Activated naive CD4-positive, alpha-beta T cell treated with anti-CD3 and anti-CD28 coated beads, Interleukin-2, amount 10 ng/mL, durations not matched to agents 7 days and 5 days (primary cell): ENCODE data around the gene NCKIPSD.

Experiments used
- CTCF ChIA-PET: fragments of 350-600 bp; sonication (Branson Sonifier 250); formaldehyde crosslinking; loops from one replicate; lab custom pipeline; 2021; ENCODE audit warnings: antibody characterized with exemption; lab: Charles Lee
- DNase-seq: peaks from one replicate; pipeline ENCODE4 v3.0.0-alpha.2; 2020
- H3K27ac Mint-ChIP-seq: one replicate; pipeline ENCODE4 v1.8.0; 2021; ENCODE audit warnings: mild to moderate bottlenecking, moderate library complexity, mixed read lengths
- H3K27me3 Mint-ChIP-seq: one replicate; pipeline ENCODE4 v1.8.0; 2021; ENCODE audit warnings: mild to moderate bottlenecking, mixed read lengths
- H3K36me3 Mint-ChIP-seq: one replicate; pipeline ENCODE4 v1.8.0; 2021; ENCODE audit warnings: mixed read lengths
- H3K4me1 Mint-ChIP-seq: one replicate; pipeline ENCODE4 v1.8.0; 2021; ENCODE audit warnings: mixed read lengths
- H3K4me3 Mint-ChIP-seq: one replicate; pipeline ENCODE4 v1.8.0; 2021; ENCODE audit warnings: mild to moderate bottlenecking, moderate library complexity, mixed read lengths
- H3K9me3 Mint-ChIP-seq: one replicate; pipeline ENCODE4 v1.8.0; 2021; ENCODE audit warnings: mixed read lengths

Gene NCKIPSD

DNA sequence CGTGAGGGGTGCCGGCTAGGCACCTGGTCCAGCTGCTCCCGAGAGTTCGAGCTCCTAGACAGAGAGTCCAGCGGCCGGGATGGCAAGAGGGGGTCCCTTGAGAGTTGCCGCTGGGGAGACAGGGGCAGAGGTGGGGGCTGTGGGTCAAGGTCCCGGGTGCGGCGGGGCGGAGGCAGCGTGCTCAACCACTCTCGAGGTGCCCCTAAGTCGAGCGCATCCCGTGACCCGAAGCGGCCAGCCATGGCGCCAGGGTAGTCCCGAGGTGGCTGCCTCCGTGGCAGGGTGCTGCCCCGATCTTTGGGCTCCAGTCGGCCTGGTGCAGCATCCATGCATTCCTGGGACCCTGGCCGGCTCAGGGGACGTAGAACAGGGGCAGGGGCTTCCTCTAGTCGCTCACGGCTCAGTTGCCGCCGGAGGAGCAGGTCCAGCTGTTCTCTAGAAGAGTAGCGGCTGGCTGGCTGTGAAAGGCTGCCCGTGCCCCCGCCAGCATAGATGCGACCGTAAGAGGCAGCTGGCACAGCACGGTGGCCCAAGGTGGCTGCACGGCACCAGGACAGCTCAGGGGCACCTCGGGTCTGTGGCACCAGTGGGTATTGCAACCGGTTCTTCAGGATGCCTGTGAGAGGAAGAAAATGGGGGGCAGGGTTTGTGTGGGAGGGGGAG, 45.6 kb downstream of the NCKIPSD start:
- CTCF ChIA-PET: no interaction called here
- DNase-seq: no peak
- H3K9me3 Mint-ChIP-seq: no peaks in the 10 kb centered on the region
- peaks cover 3% of the 10 kb centered on the region for H3K27me3 Mint-ChIP-seq
- peaks cover 14% of the 10 kb centered on the region for H3K4me1 Mint-ChIP-seq
- no peaks in the 10 kb centered on the region for H3K36me3 Mint-ChIP-seq
- no peak overlapping the region for H3K4me3 Mint-ChIP-seq
- no peak overlapping the region for H3K27ac Mint-ChIP-seq

DNA sequence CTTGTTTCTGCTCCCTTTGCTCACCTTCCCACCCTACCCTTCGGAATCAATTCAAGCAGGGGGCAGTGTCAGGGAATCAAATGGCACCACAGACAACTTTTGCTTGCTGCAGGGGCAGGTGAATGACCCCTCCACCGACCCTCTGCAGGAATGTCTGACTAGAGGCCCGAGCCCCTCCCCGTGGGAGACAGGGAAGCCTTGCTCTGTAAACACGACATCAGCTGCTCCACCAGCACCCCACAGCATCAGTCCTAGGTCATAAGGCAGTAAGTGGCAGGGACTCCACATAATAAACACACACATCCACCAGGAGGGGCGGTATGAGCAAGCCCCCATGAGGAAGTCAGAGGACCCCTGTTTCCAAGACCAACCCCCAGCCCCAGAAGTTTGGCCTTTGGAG, 48.4 kb downstream of the NCKIPSD start:
- Mint-ChIP-seq H3K36me3 (peaks cover 6% of the 10 kb centered on the region), H3K4me1 (peaks cover 28% of the 10 kb centered on the region), H3K9me3 (no peaks in the 10 kb centered on the region), H3K27ac (no peak overlapping the region), H3K27me3 (peaks cover 3% of the 10 kb centered on the region), H3K4me3 (peak overlapping the region; percentile 48)
- CTCF ChIA-PET: no interaction called here
- DNase-seq: no peak

DNA sequence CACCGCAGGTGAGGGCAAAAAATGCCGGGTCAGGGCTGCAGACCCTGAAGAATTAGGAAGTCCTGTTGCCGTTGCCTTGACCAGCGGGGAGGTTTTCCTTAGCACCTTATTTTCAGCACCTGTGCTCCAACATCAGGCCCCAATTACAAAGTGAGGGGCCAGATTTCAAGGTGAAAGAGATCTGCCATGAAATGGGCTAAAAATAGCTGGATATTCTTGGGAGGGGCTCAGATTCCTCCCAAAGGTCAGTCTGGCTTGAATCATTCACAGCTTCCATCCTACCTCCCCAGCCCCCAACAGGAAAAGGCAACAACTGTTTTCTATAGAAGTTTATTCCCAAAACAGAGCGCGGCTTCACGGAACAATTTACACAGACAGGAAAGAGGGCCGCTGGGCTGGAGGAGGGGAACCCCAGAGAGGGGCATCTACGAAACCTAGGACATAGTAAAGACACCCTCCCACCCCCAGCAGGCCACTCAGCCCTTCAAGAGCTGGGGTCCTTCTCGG, 49.5 kb downstream of the NCKIPSD start:
- Mint-ChIP-seq H3K36me3 (peaks cover 9% of the 10 kb centered on the region), H3K27me3 (peaks cover 3% of the 10 kb centered on the region), H3K4me3 (peak overlapping the region; percentile 87), H3K9me3 (no peaks in the 10 kb centered on the region), H3K27ac (no peak overlapping the region), H3K4me1 (peaks cover 28% of the 10 kb centered on the region)
- no peak for DNase-seq
- CTCF ChIA-PET: interaction anchor here (0.9 to 2.8 kb wide), 12 partner anchors 9 to 235 kb away, joined by 3 to 17 read pairs (median 6); partner anchors contain the start of gene PFKFB4

DNA sequence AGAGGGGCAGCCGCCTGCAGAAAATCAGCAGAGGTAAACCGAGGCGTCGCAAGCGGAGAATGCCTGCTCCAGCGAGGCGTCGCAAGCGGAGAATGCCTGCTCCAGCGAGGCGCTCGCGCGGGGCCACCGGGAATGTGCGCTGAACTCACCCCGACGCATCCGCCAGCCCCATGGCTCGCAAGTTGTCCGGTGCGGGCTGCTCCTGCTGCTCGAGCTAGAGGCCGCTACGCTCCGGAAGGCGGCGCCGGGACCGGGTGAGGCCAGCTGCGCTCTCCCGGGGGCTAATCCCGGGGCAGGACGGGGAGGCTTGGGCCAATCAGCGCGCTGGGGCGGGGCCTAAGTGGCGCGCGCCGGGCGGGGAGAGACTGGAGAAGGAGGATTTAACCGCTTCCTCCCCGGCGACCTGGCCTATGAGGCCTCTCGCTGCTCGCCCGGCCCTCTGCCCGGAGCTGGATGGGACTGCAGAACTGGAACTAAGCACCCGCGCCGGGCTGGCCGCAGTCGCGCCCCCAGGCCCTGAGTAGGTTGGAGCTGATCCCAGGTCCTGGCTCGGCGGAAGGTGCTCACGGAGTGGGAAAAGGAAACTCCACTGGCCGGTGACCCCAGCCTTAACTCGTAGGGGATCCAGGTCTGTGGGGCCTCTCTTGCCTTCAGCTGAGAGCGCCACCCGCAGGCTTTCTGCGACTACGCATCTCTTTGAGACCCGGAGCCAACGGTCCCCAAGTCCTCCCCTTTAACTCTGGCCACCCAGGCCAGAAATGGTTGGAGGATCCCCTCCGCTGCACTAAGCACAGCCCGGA, 50.3 kb downstream of the NCKIPSD start, which contains the start of gene SLC26A6:
Gene SLC26A6 (minus strand): TSS at position 240 of the 800 bp plus-strand sequence. CDS start 68 bp downstream, at position 172.
- peak within 1 kb of the TSS; percentile 87 for H3K4me3 Mint-ChIP-seq
- H3K9me3 Mint-ChIP-seq: no peaks in the 10 kb centered on the region
- CTCF ChIA-PET: interaction anchor here (1.2 to 2.8 kb wide), 12 partner anchors 10 to 235 kb away, joined by 3 to 17 read pairs (median 6); partner anchors contain the start of genes PFKFB4 and UCN2
- peak; percentile 97 for DNase-seq
- peak within 1 kb of the TSS; percentile 87 for H3K27ac Mint-ChIP-seq
- H3K4me1 Mint-ChIP-seq: peaks cover 28% of the 10 kb centered on the region
- H3K36me3 Mint-ChIP-seq: peaks cover 12% of the 10 kb centered on the region
- peaks cover 3% of the 10 kb centered on the region for H3K27me3 Mint-ChIP-seq

DNA sequence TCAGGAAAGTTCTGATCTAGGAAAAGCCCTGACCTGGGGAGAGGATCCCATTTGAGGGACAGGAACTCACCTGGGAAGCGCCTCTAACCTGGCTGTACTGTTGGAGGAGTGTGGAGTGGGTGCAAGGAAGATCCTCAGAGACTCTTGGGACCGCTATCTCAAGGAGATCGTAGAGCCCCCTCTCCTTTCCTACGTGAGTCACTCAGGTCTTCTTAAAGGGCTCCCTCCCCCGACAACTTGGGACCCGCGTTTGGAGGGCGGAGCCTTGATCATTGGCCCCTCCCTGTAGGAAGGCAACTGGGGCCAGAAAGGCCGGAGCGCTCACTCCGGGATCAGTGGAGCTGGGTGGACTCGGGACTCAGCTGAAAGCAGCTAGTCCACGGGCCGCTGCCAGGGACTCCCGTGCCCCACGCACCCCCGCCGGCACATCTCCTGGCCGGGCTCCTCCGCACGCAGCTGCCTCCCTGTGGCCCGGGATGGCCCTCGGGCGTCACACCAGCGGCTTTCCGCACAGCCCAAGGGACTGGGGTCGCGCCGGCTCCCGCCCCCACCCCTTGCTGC, 51.0 kb downstream of the NCKIPSD start:
- peaks cover 28% of the 10 kb centered on the region for H3K4me1 Mint-ChIP-seq
- peaks cover 2% of the 10 kb centered on the region for H3K27me3 Mint-ChIP-seq
- no peak overlapping the region for H3K27ac Mint-ChIP-seq
- CTCF ChIA-PET: interaction anchor here (1.2 to 2.8 kb wide), 10 partner anchors 10 to 234 kb away, joined by 3 to 17 read pairs (median 8); partner anchors contain the start of genes PFKFB4 and UCN2
- peak; percentile 71 for DNase-seq
- H3K36me3 Mint-ChIP-seq: peaks cover 16% of the 10 kb centered on the region
- peak overlapping the region; percentile 87 for H3K4me3 Mint-ChIP-seq
- H3K9me3 Mint-ChIP-seq: no peaks in the 10 kb centered on the region

DNA sequence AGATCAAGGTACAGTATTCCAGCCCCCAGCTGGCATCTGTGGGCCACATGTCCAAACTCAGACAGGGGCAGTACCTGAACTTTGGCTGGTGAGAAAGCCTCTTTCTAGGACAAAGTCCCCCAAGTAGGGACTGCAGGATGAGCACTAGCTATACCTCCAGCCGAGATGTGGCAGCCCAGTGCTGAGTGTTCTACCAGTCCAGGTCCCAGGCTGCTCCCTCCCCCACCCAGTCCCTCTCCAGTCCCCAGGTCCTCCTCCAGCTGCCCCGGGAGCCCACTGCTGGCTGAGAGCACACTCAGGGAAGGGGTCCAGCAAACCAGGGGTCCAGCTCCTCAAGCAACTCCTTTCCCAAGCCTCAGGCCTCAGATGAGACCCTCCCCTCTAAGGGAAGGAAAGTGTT, 52.0 kb downstream of the NCKIPSD start:
- Mint-ChIP-seq H3K4me3 (peak overlapping the region; percentile 87), H3K4me1 (peaks cover 28% of the 10 kb centered on the region), H3K27me3 (no peaks in the 10 kb centered on the region), H3K27ac (no peak overlapping the region), H3K9me3 (no peaks in the 10 kb centered on the region), H3K36me3 (peaks cover 25% of the 10 kb centered on the region)
- CTCF ChIA-PET: interaction anchor here (2.8 kb wide), 1 partner anchor 9 kb away, joined by 14 read pairs; no protein-coding TSS in a partner anchor
- DNase-seq: no peak

DNA sequence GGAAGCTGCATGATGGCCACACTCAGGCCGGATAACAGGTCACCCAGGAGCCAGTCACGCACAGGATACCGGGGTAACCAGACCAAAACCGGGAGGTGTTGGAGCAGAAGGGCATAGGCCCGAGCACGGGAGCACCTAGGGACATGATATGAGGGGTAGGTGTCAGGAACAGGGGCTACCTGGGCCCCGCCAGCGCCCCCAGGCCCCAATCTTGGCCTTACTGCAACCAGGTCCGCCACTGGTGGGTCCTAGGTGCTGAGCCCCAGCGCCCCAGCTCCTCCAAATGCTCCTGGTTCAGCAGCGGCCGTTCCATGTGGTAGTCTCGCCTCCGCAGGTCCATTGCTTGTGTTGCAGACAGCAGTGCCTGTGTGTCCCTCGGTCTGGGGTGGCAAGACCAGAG, 52.5 kb downstream of the NCKIPSD start:
- DNase-seq: no peak
- no peak overlapping the region for H3K27ac Mint-ChIP-seq
- peaks cover 28% of the 10 kb centered on the region for H3K4me1 Mint-ChIP-seq
- H3K9me3 Mint-ChIP-seq: no peaks in the 10 kb centered on the region
- H3K36me3 Mint-ChIP-seq: peaks cover 26% of the 10 kb centered on the region
- H3K27me3 Mint-ChIP-seq: no peaks in the 10 kb centered on the region
- CTCF ChIA-PET: no interaction called here
- H3K4me3 Mint-ChIP-seq: peak overlapping the region; percentile 37

DNA sequence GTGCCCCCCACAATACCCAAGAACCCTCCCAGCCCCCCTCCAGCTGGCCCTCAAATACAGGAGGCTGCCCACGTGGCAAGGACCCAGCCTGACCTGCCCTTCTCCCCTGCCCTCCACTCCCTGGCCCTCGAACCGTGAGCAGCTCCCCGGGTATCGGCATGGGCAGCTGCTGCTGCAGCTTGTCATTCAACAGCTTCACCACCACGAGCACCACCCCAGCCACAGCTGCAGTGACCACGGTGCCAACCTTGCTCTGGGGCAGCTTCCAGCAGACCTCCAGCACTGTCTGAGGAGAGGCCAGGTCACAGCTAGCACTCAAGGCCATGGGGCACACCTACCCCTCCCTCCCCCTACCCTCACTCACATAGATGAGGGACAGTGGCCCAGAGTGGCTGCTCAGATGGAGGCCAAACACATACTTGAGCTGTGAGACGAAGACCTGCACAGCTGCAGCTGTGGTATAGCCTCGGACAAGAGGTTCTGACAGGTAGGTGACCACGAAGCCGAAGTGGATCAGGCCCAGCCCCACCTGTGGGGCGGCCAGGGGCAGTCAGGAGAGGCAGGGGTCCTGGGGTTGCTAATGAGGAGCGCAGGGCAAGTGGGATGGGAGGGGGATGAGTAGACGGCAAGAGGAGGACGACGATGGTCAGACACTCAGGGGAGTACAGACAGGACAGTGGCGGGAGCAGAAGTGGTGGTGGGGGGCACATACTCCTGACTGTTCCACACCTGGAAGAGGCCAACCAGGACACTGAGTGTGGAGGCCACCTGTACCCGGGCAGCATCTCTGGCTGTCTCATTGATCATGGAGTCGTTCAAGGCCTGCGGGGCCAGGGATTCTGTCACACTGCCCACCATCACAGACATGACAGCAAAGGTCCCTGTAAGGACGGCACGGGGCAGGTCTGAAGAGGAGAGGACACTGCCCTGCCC, 53.9 kb downstream of the NCKIPSD start:
- H3K27ac Mint-ChIP-seq: no peak overlapping the region
- peaks cover 36% of the 10 kb centered on the region for H3K36me3 Mint-ChIP-seq
- CTCF ChIA-PET: no interaction called here
- H3K4me3 Mint-ChIP-seq: no peak overlapping the region
- H3K27me3 Mint-ChIP-seq: no peaks in the 10 kb centered on the region
- peaks cover 21% of the 10 kb centered on the region for H3K4me1 Mint-ChIP-seq
- H3K9me3 Mint-ChIP-seq: no peaks in the 10 kb centered on the region
- no peak for DNase-seq

DNA sequence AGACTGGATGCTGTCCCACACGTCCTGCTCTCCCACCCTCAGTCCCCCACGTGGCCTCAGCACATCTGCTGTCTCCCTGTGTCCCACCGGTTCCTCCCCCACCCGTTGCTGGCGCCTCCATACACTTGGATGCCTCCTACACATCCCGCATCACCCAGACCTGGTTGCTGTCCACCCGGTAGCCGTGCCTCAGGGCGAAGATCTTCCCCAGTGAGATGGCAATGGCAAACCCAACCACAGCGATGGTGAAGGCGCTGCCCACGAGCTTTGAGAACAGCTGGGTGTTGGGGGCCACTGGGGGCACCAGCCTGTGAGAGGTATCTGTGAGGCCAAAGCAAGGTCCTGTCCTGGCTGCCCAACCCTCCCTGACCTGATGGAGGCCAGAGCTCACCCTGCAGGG, 54.9 kb downstream of the NCKIPSD start:
- H3K9me3 Mint-ChIP-seq: no peaks in the 10 kb centered on the region
- CTCF ChIA-PET: no interaction called here
- H3K36me3 Mint-ChIP-seq: peaks cover 41% of the 10 kb centered on the region
- no peak for DNase-seq
- H3K4me3 Mint-ChIP-seq: no peak overlapping the region
- no peak overlapping the region for H3K27ac Mint-ChIP-seq
- H3K27me3 Mint-ChIP-seq: no peaks in the 10 kb centered on the region
- H3K4me1 Mint-ChIP-seq: peaks cover 14% of the 10 kb centered on the region

DNA sequence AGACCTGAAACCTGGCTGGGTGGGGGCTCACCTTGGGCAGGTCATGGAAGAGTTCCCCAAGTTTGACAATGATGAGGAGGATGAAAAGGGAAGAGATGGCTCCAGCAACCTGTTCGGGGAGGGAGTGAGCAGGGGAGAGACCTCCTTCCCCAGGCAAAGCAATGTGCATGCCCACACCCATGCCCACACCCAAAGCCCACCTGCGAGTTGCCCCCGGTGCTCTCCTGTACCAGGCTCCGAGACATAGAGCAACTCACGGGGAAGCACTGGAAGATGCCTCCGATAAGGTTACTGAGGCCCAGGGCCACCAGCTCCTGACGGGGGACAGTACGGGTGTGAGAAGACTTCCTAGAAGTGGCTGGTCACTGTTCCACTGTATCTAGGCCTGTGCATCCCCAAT, 55.3 kb downstream of the NCKIPSD start:
- peaks cover 41% of the 10 kb centered on the region for H3K36me3 Mint-ChIP-seq
- CTCF ChIA-PET: no interaction called here

DNA sequence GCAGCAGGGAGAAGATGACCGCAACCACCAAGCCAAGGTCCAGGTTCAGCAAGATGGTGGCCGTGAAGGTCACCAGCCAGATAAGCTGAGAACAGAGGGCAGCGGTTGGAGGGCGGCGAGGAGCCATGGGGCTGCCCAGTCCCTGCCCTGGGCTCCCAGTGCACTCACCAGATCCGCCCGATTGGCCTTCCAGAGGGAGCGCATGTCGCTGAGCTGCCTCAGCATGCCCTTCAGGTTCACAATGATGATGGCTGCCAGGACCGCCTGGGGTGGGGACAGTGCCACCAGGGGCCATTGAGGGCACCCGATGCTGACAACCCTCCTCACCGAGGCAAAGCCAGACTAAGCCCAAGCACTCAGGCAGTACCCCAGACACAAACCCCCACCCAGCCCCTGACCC, 55.8 kb downstream of the NCKIPSD start:
- H3K36me3 Mint-ChIP-seq: peaks cover 43% of the 10 kb centered on the region
- no peaks in the 10 kb centered on the region for H3K9me3 Mint-ChIP-seq
- H3K4me1 Mint-ChIP-seq: peaks cover 16% of the 10 kb centered on the region
- H3K4me3 Mint-ChIP-seq: no peak overlapping the region
- no peak overlapping the region for H3K27ac Mint-ChIP-seq
- no peak for DNase-seq
- H3K27me3 Mint-ChIP-seq: no peaks in the 10 kb centered on the region
- CTCF ChIA-PET: no interaction called here

More for the DNA sequence above, 55.3 kb downstream of the NCKIPSD start:
- Mint-ChIP-seq H3K27ac (no peak overlapping the region), H3K4me1 (peaks cover 14% of the 10 kb centered on the region), H3K27me3 (no peaks in the 10 kb centered on the region), H3K4me3 (no peak overlapping the region), H3K9me3 (no peaks in the 10 kb centered on the region)
- no peak for DNase-seq

DNA sequence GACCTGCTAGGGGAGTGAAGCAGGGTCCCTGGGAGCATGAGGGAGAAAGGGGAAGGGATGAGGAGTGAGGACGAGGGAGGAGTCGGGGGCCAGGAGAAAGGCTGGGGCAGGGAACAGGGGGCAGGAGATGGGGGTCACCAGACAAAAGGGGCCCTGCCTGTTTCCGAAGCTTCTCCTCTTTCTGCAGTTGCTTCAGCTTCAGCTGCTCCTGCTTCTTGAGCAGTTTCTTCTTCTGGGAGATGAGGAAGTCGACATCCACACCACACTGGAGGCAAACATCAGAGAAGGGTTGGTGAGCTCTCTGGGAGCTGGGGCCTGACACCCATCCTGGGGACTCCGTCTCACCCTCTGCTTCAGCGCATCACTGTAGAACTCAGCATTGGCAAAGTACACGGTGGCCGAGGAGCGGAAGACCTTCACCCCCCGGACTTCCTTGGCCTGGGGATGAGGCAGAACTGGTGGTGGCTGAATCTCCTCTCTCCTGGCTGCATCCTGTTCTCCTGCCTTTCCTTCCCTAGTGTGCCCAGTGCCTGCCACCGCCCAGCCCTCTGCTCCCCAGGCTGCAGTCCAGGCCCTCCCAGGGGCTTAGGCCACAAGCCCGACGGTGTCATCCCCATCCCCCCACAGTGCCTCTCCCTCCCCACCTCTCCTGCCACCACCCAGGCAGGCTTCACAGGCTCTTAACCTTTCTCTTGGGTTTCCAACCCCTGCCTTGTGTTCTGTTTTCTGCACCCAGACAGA, 57.3 kb downstream of the NCKIPSD start:
- Mint-ChIP-seq H3K9me3 (no peaks in the 10 kb centered on the region), H3K27ac (no peak overlapping the region), H3K4me3 (no peak overlapping the region), H3K27me3 (no peaks in the 10 kb centered on the region), H3K4me1 (peaks cover 17% of the 10 kb centered on the region), H3K36me3 (peaks cover 50% of the 10 kb centered on the region)
- no peak for DNase-seq
- CTCF ChIA-PET: no interaction called here

DNA sequence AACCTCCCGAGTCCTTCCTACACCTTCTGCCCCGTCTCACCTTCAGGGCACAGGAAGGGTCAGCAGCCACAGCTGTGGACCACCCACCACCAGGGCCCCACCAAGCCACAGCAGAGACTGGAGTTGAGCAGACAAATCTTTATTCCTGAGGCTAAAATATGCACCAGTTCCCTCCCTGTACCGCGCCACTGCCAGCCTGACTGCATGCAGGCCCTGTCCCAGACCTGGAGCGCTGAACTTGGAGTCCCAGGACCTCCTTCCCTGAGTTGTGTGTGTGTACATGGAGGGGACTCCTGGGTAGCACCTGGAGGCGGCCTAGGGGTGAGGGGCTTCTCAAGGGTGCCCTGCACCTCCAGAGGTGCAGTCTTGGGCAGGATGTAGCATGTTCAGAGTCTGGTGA, 60.1 kb downstream of the NCKIPSD start:
- Mint-ChIP-seq H3K27me3 (no peaks in the 10 kb centered on the region), H3K4me1 (peaks cover 17% of the 10 kb centered on the region), H3K4me3 (no peak overlapping the region), H3K36me3 (peaks cover 37% of the 10 kb centered on the region), H3K9me3 (no peaks in the 10 kb centered on the region), H3K27ac (no peak overlapping the region)
- DNase-seq: no peak
- CTCF ChIA-PET: interaction anchor here (3.4 kb wide), 1 partner anchor 10 kb away, joined by 14 read pairs; the partner anchor contains the start of gene SLC26A6
